GF-D8 (cell line): Measurements from ENCODE around the gene MEF2C.

ENCODE experiments used
- DNase-seq: peaks from one replicate; lab custom pipeline; 2025; lab: John Stamatoyannopoulos, UW

The MEF2C gene

DNA sequence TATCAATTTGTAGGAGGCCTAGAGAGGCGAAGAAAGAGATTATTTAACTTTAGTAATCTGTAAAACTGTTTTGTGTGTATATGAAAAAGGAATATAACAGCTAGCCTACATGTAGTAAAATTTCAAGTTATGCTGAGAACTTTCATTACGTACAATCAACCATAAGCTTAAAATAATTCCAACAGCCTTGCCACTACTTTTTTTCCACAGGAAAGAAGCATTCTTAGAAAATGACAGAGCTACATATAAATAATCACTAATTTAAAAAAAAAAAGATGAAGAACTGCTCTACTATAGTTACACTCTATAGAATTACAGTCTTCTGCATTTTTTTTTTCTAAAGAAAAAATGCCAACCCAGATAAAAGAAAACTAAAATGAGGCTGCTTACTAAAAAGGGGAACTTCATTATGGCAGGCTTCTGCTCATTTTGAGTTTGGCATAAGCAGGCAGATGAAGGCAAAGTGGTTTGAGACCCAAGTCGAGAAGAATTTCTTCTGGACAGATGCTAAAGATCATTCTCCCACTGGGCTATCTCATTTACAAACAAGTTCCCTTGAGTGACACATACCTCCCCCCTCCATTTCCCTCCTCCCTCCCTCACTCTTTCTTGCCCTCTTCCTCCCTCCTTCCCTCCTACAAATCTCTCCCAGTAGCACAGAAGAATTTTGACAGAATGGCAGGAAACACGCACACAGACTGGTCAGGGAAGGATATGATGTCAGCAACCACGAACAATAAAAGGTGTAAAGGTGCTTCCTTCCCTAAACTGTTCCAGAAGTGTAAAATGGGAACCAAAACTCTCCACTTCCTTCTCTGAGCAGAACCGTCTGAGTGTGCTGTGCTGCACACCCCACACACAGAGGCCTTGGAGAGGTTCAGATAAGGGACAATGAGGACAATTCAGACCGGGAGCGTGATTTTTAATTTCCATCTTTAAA is 56.1 kb downstream of the MEF2C start:
- peak; percentile 80 for DNase-seq

DNA sequence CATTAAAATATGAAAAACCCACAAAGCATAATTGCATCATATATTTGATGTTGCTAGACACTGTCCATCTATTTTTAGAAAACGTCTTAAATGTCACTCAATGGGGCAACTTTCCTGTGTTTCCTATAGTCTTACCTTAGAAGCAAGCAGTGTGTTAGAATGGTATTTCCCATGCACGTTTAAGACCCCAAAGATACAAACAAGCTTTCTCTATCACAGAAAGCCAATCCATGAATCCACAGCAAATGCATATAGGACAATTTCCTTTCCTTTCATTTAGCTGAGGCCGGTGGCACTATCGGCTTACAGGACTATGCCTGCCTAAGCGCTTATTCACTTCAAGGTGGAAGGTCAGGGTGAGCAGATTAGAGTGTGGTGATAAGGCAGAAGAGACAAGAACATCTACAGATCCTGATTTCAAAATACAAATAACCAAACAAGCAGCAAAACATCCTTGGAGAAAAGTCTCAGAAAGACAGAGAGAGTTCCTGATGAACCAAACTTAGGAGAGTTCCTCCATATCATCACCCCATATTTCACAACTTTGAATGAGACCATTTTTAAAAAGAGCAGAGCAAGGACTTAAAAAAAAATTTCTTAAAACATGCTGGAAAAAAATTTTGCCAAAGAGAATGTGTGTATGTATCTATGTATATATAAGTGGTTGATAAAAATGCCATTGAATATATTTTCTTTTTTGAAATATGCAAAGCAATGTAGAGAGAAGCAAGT is 57.2 kb downstream of the MEF2C start:
- no peak for DNase-seq

DNA sequence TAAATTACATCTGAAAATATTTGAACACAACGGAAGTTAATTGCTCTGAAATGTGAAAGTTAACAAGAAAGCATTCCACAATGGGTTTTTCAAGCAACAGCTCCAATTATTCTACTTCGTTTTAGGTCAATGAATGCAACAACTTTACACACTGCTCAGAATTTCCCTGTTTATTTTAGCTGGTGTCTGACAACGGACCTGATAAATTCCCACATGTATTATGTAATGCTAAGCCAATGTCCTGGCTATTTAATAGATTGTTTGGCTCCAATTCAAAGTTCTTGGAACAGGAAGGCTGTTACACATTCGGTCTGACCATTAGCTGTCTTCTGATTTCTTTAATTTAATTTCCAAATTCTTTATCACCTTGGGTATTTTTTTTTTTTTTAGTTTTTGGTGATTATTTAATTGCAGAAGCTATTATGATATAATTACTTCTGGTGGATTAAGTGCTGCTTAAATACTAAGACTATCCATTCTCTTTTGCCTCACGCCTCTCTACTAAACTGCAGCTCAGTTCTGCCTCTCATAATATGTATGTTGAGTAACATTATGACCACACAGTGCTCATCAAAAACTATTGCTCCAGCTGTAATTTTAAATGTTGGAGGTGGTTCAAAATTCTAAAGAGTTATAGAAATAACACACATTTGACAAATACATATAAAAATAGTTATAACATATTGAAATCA is 57.9 kb downstream of the MEF2C start:
- no peak for DNase-seq

DNA sequence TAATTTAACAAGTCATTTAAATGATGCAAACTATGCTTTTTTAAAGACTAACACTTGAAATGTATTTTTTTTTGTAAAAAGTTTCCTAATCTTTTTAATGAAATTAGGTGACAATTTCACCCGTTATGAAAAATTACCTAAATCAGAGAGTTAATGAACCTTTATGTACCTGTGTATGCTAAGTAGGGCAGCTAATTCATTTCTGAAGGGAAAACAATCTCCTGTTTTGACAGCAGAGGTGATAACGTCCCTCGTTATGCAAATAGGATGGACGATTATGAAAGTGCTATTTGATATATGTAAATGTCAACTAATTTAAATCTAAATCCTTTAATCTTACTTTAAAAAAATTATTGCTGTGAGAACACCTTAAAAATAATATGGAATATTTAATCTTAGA is 58.8 kb downstream of the MEF2C start:
- no peak for DNase-seq

DNA sequence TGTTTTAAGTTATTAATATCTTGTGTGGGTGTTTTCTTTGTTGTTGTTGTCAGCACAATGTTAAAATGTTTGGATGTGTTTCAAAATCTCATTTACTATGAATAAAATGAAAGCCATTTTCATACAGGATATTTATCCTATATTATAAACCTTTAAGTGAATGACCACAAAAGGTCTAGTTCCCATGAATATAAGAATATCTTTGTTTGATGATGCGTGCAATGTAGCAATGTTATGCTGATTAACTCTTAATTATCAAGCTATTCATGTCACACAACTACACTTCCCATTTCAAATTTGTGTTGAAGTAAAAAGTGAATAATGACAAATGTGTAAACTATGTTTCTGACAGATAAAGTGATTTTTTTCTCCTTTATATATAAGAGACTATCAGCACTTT is 59.8 kb downstream of the MEF2C start:
- no peak for DNase-seq

DNA sequence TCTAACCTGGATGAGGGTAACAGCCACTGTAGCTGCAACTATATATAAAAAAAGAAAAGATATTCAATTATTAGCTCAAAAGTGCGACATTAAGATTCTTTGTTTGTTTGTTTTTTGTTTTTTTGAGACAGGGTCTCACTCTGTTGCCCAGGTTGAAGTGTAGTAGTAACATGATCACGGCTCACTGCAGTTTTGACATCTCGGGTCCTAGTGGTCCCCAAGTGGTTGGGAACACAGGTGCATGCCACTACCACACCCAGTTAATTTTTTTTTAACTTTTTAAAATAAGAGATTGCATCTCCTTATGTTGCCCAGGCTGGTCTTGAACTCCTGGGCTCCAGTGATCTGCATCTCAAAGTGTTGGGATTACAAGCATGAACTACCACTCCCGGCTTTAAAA is 61.8 kb downstream of the MEF2C start:
- no peak for DNase-seq

DNA sequence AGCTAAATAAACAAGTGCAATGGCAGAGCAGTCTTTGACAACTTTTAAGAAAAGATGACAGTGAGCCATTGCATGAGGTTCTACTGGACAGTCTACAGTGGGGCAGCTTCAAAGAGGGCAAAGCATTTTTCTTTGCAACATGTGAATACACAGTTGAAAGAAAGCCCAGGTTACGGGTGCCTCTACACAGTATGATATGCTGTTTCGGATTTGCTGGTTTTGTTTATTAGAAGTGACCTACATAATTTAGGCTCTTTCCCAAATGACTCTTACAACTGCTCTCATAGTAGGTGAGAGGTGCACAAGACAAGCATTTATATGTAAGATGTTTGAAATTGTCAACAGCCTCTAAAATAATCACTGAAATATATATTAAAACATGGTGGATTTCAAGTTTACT is 62.4 kb downstream of the MEF2C start:
- no peak for DNase-seq

DNA sequence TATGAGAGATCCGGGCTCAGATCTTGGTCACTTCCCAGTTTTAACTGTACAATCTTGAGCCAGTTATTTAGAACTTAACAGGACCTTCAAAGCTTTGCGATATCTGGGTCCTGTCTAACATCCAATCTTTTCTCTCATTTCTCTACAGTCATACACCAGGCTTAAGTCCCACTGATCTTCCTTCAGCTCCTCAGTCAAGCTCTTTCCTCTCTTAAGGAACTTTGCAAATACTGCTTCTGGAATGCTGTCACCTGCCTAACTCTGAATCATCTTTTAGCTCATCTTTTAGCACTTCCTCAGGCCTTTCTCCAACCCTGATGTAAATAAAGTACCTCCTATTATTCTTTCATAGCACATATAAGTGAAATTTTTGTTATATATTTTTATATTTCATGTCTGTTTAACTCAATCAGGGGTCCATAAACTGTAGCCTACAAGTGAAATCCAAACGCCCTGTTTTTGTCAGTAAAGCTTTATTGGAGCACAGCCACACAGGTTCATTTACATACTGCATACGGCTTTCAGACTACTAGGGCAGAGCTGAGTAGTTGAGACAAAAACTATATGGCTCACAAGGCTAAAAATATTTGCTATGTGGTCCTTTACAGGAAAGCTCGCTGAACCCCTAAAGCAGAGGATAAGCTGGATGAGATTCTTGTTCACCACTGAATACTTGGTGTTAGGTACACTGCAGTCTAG is 63.5 kb downstream of the MEF2C start:
- no peak for DNase-seq

DNA sequence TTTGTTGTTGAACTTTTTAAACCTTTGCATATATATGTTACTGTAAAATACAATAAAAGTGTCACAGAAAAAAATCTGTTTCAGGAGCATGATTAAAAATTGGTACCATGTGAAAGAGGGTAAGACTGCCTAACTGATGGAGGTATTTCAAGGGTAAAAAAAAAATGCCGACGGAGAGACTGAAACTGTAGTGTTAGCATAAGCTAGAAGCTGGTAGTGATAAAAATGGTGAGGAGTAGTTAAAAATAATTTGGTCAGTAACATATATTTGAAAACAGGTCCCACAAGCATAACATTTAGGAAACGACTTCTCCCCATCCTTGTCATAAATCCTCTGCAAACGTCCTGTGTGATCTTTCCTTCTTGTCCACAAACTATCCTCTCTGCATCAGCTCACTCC is 64.7 kb downstream of the MEF2C start:
- no peak for DNase-seq

DNA sequence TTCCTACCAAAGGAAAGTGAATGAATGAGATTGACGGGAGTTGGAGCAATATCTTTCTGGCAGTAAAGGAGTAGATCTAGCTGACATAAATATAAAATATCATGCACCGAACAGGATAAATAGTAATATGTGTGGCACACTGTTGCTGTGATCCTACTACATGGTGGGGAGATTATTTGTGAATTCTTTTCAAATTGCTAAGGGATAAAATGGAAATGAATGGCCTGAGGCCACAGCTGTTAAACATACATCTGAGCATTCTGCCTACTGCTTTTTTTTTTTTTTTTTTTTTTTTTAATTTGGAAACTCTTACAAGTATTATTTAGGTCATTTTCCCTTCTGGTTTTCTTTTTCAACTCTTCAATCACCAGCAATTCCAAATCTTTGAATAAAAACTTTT is 66.8 kb downstream of the MEF2C start:
- no peak for DNase-seq

DNA sequence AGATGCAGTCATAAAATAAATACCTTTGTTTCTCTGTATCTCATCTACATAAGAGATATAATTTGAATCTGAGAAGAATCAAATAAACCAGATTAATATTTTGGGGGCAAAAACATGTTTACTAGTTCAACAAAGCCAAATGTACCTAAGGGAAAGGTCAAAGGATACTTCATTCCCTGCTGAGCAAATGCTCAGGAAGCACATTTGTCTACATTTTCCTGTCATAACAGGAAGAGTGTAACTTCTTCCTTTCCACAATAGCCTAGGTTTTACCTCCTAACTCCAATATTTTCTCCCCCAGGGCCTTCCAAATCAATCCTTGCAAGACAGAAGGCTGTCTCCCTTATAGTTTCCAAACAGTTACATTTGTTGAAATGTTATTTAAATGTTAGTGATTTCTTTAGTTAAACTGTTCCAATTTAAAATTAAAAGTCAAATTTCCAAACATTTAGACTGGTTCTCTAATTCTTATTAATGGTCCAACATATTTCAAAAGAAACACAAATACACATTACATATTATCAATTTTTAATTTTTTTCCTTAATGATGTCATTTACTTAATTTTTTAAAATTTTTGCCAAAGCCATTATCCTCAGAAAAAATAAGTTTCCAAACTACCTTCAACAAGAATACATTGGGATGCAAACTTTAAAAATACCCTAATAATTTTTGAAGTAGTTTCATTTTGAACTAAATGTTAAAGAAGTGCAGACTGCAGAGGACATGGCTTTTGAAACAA is 67.8 kb downstream of the MEF2C start:
- DNase-seq: no peak

DNA sequence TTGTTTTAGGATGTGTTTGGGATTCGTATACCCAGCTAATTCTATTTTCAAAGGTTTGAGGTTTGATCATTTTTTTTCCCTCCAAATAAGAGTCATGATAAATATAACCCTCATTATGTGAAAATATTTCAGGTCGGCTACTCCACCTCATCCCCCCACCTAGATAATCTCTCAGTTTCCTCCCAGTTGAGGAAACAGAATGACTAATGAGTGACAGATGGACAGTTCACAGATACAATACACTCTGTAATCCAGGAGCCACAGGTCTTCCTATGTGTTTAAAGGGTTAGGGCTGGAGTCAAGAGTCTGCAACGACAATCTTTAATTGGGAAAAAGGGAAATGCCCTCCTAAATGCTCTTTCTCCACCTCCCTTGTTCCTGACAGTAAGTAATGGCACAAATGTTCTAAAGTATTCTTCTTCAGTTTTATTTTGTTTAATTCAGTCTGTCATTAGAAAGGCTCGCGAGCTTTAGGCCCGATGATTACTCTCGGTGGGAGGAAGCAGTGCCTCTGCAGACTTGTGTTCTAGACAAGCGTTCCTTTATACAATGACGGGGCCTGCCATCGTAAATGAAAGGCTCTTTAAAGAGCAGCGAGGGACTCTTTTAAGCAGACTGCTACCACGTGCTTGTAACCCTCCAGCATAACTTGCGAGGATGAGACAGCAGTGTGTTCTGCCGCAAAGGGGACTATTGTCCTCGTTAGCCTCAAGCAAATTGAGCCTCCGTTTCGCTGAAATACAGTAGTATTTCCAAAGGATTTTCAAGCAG is 69.0 kb downstream of the MEF2C start:
- DNase-seq: no peak

DNA sequence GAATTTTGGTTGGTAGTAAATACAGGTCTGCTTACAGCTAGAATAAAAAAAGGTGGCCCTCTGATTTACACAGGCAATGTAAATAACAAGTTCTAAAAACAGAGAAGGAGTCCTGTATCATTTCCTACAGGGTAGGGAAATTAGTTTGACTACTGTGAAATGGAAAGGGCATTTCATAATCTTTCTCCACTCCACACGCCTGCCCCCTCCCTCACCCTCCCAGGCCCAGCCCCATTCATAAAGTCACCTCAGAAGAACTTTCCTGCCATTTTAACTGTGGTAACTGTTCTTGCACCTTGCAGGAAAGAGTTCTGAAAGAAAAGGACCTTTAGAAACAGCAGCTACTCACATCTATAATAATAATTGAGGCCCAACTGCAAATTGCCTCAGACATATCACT is 69.7 kb downstream of the MEF2C start:
- no peak for DNase-seq

DNA sequence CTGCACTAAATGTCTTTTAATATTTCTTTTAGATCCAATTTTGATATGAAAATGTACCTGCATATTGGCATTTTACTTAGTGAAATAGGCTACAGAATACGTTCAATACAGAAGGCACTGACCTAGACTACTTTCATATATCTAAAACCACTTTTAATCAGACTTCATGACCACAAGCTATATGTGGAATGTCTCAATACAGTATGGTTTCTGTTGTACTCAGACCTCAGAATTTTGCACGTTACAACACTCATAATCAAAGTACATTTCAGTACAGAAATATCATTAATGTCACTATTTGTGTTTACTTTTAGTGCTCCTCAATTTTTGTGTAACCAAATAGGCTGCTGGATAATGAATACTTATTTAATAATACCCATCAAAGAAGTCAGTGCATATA is 74.8 kb downstream of the MEF2C start:
- no peak for DNase-seq

DNA sequence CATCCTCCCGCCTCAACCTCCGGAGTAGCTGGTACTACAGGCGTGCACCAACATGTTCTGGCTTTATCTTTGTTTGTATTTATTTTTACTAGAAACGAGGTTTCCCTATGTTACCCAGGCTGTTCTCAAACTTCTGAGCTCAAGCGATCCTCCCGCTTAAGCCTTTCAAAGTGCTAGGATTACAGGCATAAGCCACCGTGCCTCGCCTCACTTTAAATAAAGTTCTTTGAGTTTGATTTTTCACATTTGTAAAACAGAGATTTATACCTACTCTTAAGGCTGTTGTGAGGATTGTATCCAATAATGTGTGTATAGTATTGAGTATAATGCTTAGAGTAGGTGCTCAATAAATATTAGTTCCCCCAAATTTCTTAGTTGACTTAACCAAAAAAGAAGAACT is 75.7 kb downstream of the MEF2C start:
- no peak for DNase-seq

DNA sequence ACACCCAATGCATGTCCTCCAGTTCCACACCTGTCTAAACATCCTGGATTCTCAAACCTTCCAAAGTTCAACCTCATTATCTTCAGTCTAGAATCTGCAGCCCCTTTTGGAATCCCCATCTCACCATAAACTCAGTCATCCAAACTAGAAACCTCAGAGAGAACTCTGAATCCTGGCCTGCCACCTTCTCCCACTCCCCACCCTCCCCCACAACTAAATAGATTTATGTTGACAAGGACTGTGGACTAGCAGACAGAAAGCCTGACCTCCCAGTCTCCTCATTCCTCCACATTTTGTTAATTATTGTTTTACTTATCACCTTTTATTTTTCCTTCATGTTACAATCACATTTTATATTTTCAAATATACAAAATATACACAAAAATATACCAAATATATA is 76.6 kb downstream of the MEF2C start:
- DNase-seq: no peak

DNA sequence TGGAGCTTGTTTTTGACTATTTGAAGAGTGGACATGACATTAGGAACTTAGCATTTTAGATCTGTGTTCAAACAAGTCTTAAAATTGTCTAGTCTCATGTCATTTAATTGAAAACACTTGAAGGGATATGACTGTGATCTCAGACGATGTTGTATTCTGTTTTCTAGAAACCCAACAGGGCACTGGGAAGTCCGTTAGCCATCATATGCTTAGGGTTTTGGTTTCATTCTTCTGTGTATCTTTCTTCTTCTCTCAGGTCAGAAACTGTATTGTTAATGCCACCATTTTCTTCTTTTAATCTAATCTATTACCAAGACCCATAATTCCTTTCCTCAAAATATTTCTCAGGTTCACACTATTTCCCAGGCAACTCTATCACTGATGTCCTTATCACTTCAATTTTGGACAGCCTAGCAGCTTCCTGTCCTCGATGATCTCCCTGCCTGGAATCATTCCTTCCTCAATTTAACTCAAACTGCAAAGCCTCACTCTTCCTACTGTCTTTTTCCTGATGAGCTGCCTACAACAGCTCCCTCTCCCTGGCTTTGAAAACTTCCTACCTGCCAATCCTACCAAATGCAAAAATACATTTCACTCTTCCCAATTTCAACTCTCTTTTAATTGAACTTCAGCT is 77.7 kb downstream of the MEF2C start:
- no peak for DNase-seq

DNA sequence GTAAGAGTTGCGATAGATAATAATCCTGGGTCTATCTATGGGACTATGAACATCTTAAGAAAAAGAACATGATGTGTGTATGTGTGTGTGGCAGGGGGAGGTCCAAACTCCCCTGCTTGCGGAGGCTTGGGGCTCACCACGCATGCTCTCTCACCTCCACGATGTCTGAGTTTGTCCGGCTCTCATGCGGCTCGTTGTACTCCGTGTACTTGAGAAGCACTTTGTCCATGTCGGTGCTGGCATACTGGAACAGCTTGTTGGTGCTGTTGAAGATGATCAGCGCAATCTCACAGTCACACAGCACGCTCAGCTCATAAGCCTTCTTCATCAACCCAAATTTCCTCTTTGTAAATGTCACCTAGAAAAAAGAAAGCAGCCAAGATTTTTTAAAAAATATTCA is 78.5 kb downstream of the MEF2C start:
- DNase-seq: no peak

DNA sequence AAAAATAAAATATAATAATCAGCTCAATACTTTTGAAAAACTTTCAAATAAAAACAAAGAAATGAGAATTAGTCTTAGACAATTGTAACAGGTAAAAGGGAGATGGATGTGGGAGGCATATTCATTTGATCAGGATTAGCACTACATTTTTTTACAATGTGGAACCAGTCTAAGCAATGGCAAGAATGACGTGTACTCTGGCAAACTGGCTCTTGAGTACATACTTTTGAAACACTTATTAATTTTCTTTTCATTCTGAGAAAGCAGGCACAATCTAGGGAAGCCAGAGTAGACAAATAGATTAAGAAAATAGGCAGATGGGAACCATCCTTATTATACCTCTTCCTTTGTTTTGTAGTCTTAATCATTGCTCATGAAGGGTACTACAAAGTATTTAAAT is 79.7 kb downstream of the MEF2C start:
- DNase-seq: no peak

DNA sequence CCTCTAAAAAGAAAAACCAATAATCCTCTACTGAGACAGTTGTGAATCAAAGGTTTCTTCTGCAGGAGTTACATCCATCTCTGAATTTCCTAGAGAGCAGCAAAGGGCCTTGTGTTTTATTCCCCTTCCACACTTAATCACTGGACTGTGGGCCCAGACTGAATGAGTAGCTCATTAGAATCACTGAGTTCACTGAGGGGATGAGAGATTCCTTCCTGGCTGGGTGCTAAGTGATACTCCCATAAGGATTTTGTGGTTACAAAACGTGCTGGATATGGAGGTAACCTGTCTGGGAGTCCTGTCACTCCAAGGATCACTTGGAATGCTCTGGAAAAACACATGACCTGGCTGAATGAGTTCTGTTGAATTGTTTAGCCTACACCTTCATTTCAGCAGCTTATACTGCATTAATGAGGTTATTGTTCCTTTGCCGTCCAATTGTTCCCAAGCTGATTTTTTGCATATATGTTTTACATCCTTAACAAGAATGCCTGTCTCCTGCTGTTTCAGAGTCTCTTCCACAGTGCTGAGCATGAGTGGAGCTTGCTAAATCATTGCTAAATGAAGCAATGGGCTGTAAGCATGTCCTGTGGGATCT is 82.9 kb downstream of the MEF2C start:
- no peak for DNase-seq
